Keratinocyte (primary cell): ENCODE results near the gene LGR6. TPM values are rescaled to one million over a fixed set of nuclear protein-coding genes. Genes with fewer than 3 reads are reported as not detected.

Source experiments
- DNase-seq: peaks from one replicate; pipeline ENCODE4 v3.0.0-alpha.2; 2011; ENCODE audit warnings: low read depth, missing footprints, low spot score
- FAIRE-seq: peaks from 2 replicates; lab custom pipeline; 2011; peaks lifted over from hg19 to GRCh38; lab: Jason Lieb, UNC
- H2AFZ ChIP-seq: 2 replicates; pipeline ENCODE4 v1.6.0; 2012; ENCODE audit warnings: low read length, control low read depth, inconsistent platforms; ENCODE audit not compliant: control insufficient read depth
- H3K27ac ChIP-seq: 2 replicates; pipeline ENCODE4 v1.5.1; 2011; ENCODE audit warnings: low read length; ENCODE audit not compliant: control insufficient read depth, insufficient read depth
- H3K27me3 ChIP-seq: 3 replicates; pipeline ENCODE4 v1.6.0; 2011; ENCODE audit warnings: low read length; ENCODE audit not compliant: control insufficient read depth, insufficient read depth; ENCODE audit errors: extremely low read depth
- H3K36me3 ChIP-seq, 2 experiments: 2 replicates in 1 of 2; 3 replicates in 1 of 2; pipeline ENCODE4 v1.5.1; 2011; ENCODE audit warnings: low read length in 2 of 2, mild to moderate bottlenecking in 1 of 2; ENCODE audit not compliant: control insufficient read depth in 2 of 2, insufficient read depth in 2 of 2; ENCODE audit errors: extremely low read depth in 1 of 2
- H3K4me1 ChIP-seq: 3 replicates; pipeline ENCODE4 v1.5.1; 2011; ENCODE audit warnings: low read length; ENCODE audit not compliant: control insufficient read depth, insufficient read depth; ENCODE audit errors: extremely low read depth
- H3K4me2 ChIP-seq: 3 replicates; pipeline ENCODE4 v1.6.0; 2011; ENCODE audit warnings: low read depth, low read length; ENCODE audit not compliant: control insufficient read depth, insufficient read depth; ENCODE audit errors: extremely low read depth
- H3K4me3 ChIP-seq, 3 experiments: fragments of 200-600 bp in 1 of 3; sonication (generic) in 1 of 3; 2 replicates in 2 of 3; 3 replicates in 1 of 3; pipeline ENCODE4 v1.5.1; 2011 to 2016; ENCODE audit warnings: low read length in 3 of 3, mild to moderate bottlenecking in 3 of 3, control low read depth in 2 of 3, inconsistent platforms in 1 of 3, low read depth in 1 of 3, mixed read lengths in 1 of 3, mixed run types in 1 of 3, moderate library complexity in 1 of 3; ENCODE audit not compliant: control insufficient read depth in 2 of 3, insufficient read depth in 2 of 3; ENCODE audit errors: extremely low read depth in 1 of 3
- H3K79me2 ChIP-seq: 2 replicates; pipeline ENCODE4 v1.6.0; 2012; ENCODE audit warnings: low read length; ENCODE audit not compliant: control insufficient read depth, insufficient read depth
- H3K9ac ChIP-seq: 3 replicates; pipeline ENCODE4 v1.6.0; 2011; ENCODE audit warnings: low read length; ENCODE audit not compliant: control insufficient read depth, insufficient read depth; ENCODE audit errors: extremely low read depth
- H3K9me1 ChIP-seq: 3 replicates; pipeline ENCODE4 v1.6.0; 2011; ENCODE audit warnings: low read length; ENCODE audit not compliant: control insufficient read depth, insufficient read depth; ENCODE audit errors: extremely low read depth
- H3K9me3 ChIP-seq: 2 replicates; pipeline ENCODE4 v1.5.1; 2012; ENCODE audit warnings: low read depth, low read length; ENCODE audit not compliant: control insufficient read depth
- H4K20me1 ChIP-seq: 3 replicates; pipeline ENCODE4 v1.6.0; 2011; ENCODE audit warnings: low read length; ENCODE audit not compliant: control insufficient read depth, insufficient read depth; ENCODE audit errors: extremely low read depth
- EZH2 ChIP-seq: IDR thresholded peaks from one replicate; pipeline ENCODE4 v1.6.1; 2012; ENCODE audit warnings: inconsistent platforms, mild to moderate bottlenecking, low read length, moderate library complexity
- dilution Hi-C: fragments of 300-500 bp; cut with MboI; formaldehyde crosslinking; loops from one replicate; pipeline ENCODE4 v1.7.0; 2020; ENCODE audit warnings: low sequenced_read_pairs; ENCODE audit not compliant: extremely low pct_ligation_motif_present
- polyA plus RNA-seq, 5 experiments: library from polyadenylated mRNA; depleted of rRNA in 3 of 5; stranded (reverse) in 3 of 5; stranded (forward) in 1 of 5; unstranded in 1 of 5; fragments of >200 nt; gene quantifications; 1 replicate in 1 of 5; 2 replicates in 3 of 5; 3 replicates in 1 of 5; pipeline versions ENCODE4 v1.2.1 to v1.2.3, GENCODE V29; 2011 to 2012; ENCODE audit warnings: missing spikeins in 2 of 5, low read depth in 1 of 5, low replicate concordance in 1 of 5
- TF ChIP-seq, protein P1 (sequence below), 3 experiments: IDR thresholded peaks in 1 of 3; conservative IDR thresholded peaks in 1 of 3; optimal IDR thresholded peaks in 1 of 3; 2 replicates in 2 of 3; 3 replicates in 1 of 3; pipeline versions ENCODE3 to v1.5.1; 2011; ENCODE audit warnings: low read length in 3 of 3, mild to moderate bottlenecking in 3 of 3, moderate library complexity in 2 of 3, control low read depth in 1 of 3, inconsistent platforms in 1 of 3; ENCODE audit not compliant: insufficient read depth in 2 of 3; ENCODE audit errors: extremely low read depth in 1 of 3

The LGR6 gene
- polyA plus RNA-seq, 1 donor (not counting 4 experiments of a cell fraction or from before 2014, with no cell fraction given) = 0.42 TPM

DNA sequence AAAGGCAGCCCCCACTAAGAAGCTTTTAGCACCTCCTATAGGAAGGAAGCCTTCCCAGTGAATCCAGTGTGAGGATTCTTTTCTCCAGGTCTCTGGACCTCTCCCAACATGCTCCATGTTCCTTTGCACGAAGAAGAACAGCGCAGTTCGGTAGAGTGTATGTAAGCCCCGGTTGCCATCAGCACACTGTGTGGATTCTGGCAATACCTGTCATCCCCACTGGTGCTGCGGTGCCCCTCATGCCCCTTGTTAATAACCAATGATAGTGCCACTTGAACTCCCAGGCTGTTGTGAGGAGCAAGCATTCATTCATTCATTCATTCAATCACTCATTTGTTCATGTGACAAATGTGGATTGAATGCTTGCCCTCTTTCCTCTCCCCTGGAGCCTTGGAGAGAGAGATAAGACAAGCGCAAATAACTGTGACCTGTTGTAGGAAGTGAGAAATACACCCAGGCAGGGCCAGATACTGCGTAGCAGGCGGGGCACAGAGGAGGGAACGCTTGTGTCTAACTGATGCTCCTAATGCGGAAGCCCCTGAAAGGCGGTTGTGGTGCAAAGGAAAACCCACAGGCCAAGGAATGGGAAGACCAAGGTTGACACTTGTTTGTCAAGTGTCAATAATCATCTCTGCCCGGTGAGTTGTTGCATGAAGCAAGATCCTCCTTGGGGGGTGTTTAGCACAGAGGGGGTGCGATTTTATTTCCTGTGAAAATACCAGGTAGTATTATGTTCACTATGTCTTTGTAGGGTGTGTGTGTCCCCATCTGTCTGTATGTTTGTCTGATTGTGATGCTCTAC is 9.8 kb downstream of the LGR6 start:
- Histone ChIP-seq H3K27me3 (no peaks in the 10 kb centered on the region), H3K36me3 (no peaks in the 10 kb centered on the region), H3K4me1 (peaks cover 23% of the 10 kb centered on the region), H3K9ac (no peak overlapping the region), H4K20me1 (no peaks in the 10 kb centered on the region), H3K4me3 (no peak overlapping the region), H3K27ac (no peak overlapping the region), H3K9me1 (peaks cover 5% of the 10 kb centered on the region), H2AFZ (no peak overlapping the region), H3K9me3 (no peaks in the 10 kb centered on the region), H3K4me2 (no peak overlapping the region), H3K79me2 (no peaks in the 10 kb centered on the region)
- dilution Hi-C loops = no loop called here
- DNase-seq (no peak), FAIRE-seq (no peak)
- TF ChIP-seq, protein P1, sequence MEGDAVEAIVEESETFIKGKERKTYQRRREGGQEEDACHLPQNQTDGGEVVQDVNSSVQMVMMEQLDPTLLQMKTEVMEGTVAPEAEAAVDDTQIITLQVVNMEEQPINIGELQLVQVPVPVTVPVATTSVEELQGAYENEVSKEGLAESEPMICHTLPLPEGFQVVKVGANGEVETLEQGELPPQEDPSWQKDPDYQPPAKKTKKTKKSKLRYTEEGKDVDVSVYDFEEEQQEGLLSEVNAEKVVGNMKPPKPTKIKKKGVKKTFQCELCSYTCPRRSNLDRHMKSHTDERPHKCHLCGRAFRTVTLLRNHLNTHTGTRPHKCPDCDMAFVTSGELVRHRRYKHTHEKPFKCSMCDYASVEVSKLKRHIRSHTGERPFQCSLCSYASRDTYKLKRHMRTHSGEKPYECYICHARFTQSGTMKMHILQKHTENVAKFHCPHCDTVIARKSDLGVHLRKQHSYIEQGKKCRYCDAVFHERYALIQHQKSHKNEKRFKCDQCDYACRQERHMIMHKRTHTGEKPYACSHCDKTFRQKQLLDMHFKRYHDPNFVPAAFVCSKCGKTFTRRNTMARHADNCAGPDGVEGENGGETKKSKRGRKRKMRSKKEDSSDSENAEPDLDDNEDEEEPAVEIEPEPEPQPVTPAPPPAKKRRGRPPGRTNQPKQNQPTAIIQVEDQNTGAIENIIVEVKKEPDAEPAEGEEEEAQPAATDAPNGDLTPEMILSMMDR (optimal IDR thresholded peaks at IDR 0.05 in 1 of 3, IDR thresholded peaks at IDR 0.05 in 1 of 3, conservative IDR thresholded peaks at IDR 0.05 in 1 of 3; ENCODE audit: extremely low read depth in 1 of 3, insufficient read depth in 2 of 3, low read length in 3 of 3) = no peak
- no peak for TF ChIP-seq EZH2

DNA sequence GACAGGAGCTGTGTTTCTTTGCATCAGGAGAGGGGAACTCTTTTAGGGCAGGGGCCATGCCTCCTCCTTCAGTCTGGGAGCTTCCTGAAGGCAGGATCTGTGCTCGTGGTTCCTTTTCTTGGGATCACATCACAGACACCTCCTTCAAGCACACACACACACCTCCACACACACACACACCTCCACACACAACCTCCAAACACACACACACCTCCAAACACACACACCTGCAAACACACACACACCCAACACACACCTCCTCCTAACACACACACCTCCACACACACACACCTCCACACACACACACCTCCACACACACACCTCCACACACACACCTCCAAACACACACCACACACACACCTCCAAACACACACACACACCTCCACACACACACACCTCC is 10.5 kb downstream of the LGR6 start:
- H3K9ac ChIP-seq = no peak overlapping the region
- no peaks in the 10 kb centered on the region for H3K9me3 ChIP-seq
- peaks cover 21% of the 10 kb centered on the region for H3K4me1 ChIP-seq
- FAIRE-seq (no peak), DNase-seq (no peak)
- H3K79me2 ChIP-seq = no peaks in the 10 kb centered on the region
- H3K27me3 ChIP-seq = no peaks in the 10 kb centered on the region
- H2AFZ ChIP-seq = no peak overlapping the region
- peaks cover 5% of the 10 kb centered on the region for H3K9me1 ChIP-seq
- no peak overlapping the region for H3K4me3 ChIP-seq
- dilution Hi-C loops = no loop called here
- no peak overlapping the region for H3K4me2 ChIP-seq
- no peak overlapping the region for H3K27ac ChIP-seq
- no peaks in the 10 kb centered on the region for H4K20me1 ChIP-seq
- H3K36me3 ChIP-seq = no peaks in the 10 kb centered on the region
- TF ChIP-seq, protein P1 (optimal IDR thresholded peaks at IDR 0.05 in 1 of 3, IDR thresholded peaks at IDR 0.05 in 1 of 3, conservative IDR thresholded peaks at IDR 0.05 in 1 of 3; ENCODE audit: extremely low read depth in 1 of 3, insufficient read depth in 2 of 3, low read length in 3 of 3) = no peak
- TF ChIP-seq EZH2 = no peak
